Stimulated activated CD8-positive, alpha-beta memory T cell treated with anti-CD3 and anti-CD28 coated beads, Interleukin-12 subunit alpha, Interleukin-12 subunit beta, amount 100 ng/mL, for 1 hour (primary cell): Measurements from ENCODE around the gene ASTN2.

Experiments used
- DNase-seq: peaks from one replicate; pipeline ENCODE4 v3.0.0-alpha.2; 2020; ENCODE audit warnings: low read depth

The ASTN2 gene

GRCh38 chr9:117169089-117169621 is 245.7 kb downstream of the ASTN2 start:
- no peak for DNase-seq

GRCh38 chr9:117164512-117164911 is 250.3 kb downstream of the ASTN2 start:
- DNase-seq: no peak

- no peak for DNase-seq
Measured at GRCh38 chr9:117160254-117160653, 254.6 kb downstream of the ASTN2 start.

- DNase-seq: no peak
Measured at GRCh38 chr9:117156771-117157535, 257.9 kb downstream of the ASTN2 start.

GRCh38 chr9:117156144-117156688 is 258.6 kb downstream of the ASTN2 start:
- DNase-seq: no peak

GRCh38 chr9:117153021-117153420 is 261.8 kb downstream of the ASTN2 start:
- no peak for DNase-seq

GRCh38 chr9:117151716-117152115 is 263.1 kb downstream of the ASTN2 start:
- DNase-seq: no peak

GRCh38 chr9:117149996-117150395 is 264.9 kb downstream of the ASTN2 start:
- no peak for DNase-seq

- no peak for DNase-seq
Measured at GRCh38 chr9:117145811-117146490, 268.9 kb downstream of the ASTN2 start.

- no peak for DNase-seq
Measured at GRCh38 chr9:117145081-117145480, 269.8 kb downstream of the ASTN2 start.

GRCh38 chr9:117138231-117138630 is 276.6 kb downstream of the ASTN2 start:
- DNase-seq: no peak

GRCh38 chr9:117136461-117136860 is 278.4 kb downstream of the ASTN2 start:
- no peak for DNase-seq

GRCh38 chr9:117135501-117136098 is 279.3 kb downstream of the ASTN2 start:
- no peak for DNase-seq

GRCh38 chr9:117134826-117135500 is 279.9 kb downstream of the ASTN2 start:
- no peak for DNase-seq

- no peak for DNase-seq
Measured at GRCh38 chr9:117126871-117127270, 288.0 kb downstream of the ASTN2 start.

- no peak for DNase-seq
Measured at GRCh38 chr9:117125531-117125930, 289.3 kb downstream of the ASTN2 start.

GRCh38 chr9:117123729-117124128 is 291.1 kb downstream of the ASTN2 start:
- no peak for DNase-seq

GRCh38 chr9:117122953-117123352 is 291.9 kb downstream of the ASTN2 start:
- no peak for DNase-seq

- DNase-seq: no peak
Measured at GRCh38 chr9:117122102-117122501, 292.8 kb downstream of the ASTN2 start.

GRCh38 chr9:117121316-117121715 is 293.5 kb downstream of the ASTN2 start:
- DNase-seq: no peak

- no peak for DNase-seq
Measured at GRCh38 chr9:117120061-117120460, 294.8 kb downstream of the ASTN2 start.

- no peak for DNase-seq
Measured at GRCh38 chr9:117116084-117116483, 298.8 kb downstream of the ASTN2 start.
